Pancreas (tissue), 10 donors: ENCODE data around the gene THSD4. TPM values are rescaled to one million over a fixed set of nuclear protein-coding genes. Genes with fewer than 3 reads are reported as not detected.

Experiments
- ATAC-seq, 4 donors: fragments of 200-7000 bp; cut with Tn5 transposase; one replicate each; pipeline versions ENCODE4 v1.8.0 to v1.9.1; 2020; ENCODE audit warnings: mild to moderate bottlenecking in 4 of 4, moderate library complexity in 4 of 4
- DNase-seq, 6 donors: peaks; one replicate each; pipeline ENCODE4 v3.0.0-alpha.2; 2020
- FAIRE-seq: peaks from 2 replicates; lab custom pipeline; 2012; peaks lifted over from hg19 to GRCh38; lab: Jason Lieb, UNC
- H3K27ac ChIP-seq, 4 donors: fragments of 200-600 bp; sonication (generic); 1 replicate in 3 of 4; 2 replicates in 1 of 4; pipeline versions ENCODE4 v1.5.0 to v1.8.0; 2020
- H3K27me3 ChIP-seq, 4 donors: fragments of 200-600 bp; one replicate each; pipeline ENCODE4 v1.8.0; 2021
- H3K36me3 ChIP-seq, 3 donors: fragments of 200-600 bp; sonication (generic) in 1 of 3; one replicate each; pipeline versions ENCODE4 v1.5.0 to v1.8.0; 2020 to 2021
- H3K4me1 ChIP-seq, 3 donors: fragments of 200-600 bp; one replicate each; pipeline ENCODE4 v1.8.0; 2021
- H3K4me3 ChIP-seq, 4 donors: fragments of 200-600 bp; sonication (generic) in 2 of 4; one replicate each; pipeline versions ENCODE4 v1.5.0 to v1.8.0; 2020 to 2021
- H3K9me3 ChIP-seq, 4 donors: fragments of 200-600 bp; one replicate each; pipeline ENCODE4 v1.8.0; 2021
- CTCF ChIP-seq, 4 donors: fragments of 200-600 bp; sonication (generic) in 3 of 4; IDR thresholded peaks; one replicate each; pipeline versions ENCODE4 v1.5.0 to v1.8.0; 2021; ENCODE audit warnings: antibody characterized with exemption in 4 of 4
- WGBS, 2 donors: extraction: QIAGEN DNeasy Blood & Tissue Kit; methylation state at CpG; one replicate each; pipeline ENCODE4 v1.1.7; 2013; 5-methylcytosine and 5-hydroxymethylcytosine counted together
- intact Hi-C, 3 donors: fragments of 100-400 bp; cut with DNase I; formaldehyde crosslinking; loops; one replicate each; pipeline versions ENCODE4 v1.11.1 to v1.14.2; 2022
- polyA plus RNA-seq, 2 donors: library from polyadenylated mRNA; stranded (reverse); fragments of 200-250 nt; gene quantifications; one replicate each; pipeline ENCODE4 v1.2.3, GENCODE V29; 2013
- total RNA-seq, 6 donors: library from RNA; stranded (reverse); fragmentation: NEBNext Ultra II Directional in 4 of 6; extraction: Animal tissue kit (Norgen Biotek cat#: 25700) in 4 of 6; gene quantifications; one replicate each; pipeline versions ENCODE4 v1.2.1 to v1.2.4, GENCODE V29; 2021 to 2023
- donor health status: healthy with polysubstance abuse.
- donor health status: DM: no; HTN: no; CAD: no; lungs with moderate emphysema.
- donor health status: DM: no; HTN: no; CAD: no.
- donor health status: control.
- donor health status: control.
- donor health status: Bipolar disorder and iron deficiency.
- donor health status: DM: yes; HTN: yes; CAD: no.
- donor health status: DM: no; HTN: no; CAD: no.
- donor health status: DM: no; HTN: no; CAD: no.
- donor health status: DM: yes; HTN: yes; CAD: no.

Gene THSD4
- total and polyA plus RNA-seq, 8 donors: 6.0 to 17.8 (median 13.3) TPM

DNA sequence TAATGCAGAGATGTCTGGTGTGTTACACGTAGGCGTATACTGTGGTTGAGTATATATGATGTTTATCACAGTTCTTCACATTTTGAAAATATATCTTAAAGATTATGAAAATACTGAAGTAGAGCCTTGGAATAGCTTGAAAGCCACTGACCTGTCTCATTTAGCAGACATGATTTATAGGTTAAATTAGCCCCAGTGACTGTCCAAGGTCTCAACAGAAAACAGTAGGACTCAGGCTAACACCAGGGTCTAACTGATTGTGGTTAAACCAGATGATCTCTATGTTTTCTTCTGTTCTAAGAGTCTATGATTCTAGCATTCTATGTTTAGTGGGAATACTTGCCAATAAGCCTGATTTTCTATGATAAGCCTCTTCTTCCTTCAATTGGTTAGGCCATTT, 528.6 kb downstream of the THSD4 start:
- Histone ChIP-seq H3K4me3 (no peak overlapping the region), H3K27me3 (no peaks in the 10 kb centered on the region), H3K9me3 (no peaks in the 10 kb centered on the region), H3K36me3 (no peaks in the 10 kb centered on the region), H3K27ac (no peak overlapping the region), H3K4me1 (no peaks in the 10 kb centered on the region)
- no peak for TF ChIP-seq CTCF (IDR thresholded peaks at IDR 0.05)
- WGBS, 2 donors: 93 to 95% methylated on average over 2 of the region's 2 CpGs
- DNase-seq (no peak), FAIRE-seq (no peak), ATAC-seq (no peak)
- intact Hi-C loops: no loop called here

- no peak for ATAC-seq
- no peak overlapping the region for H3K27ac ChIP-seq
- WGBS, 2 donors: 58 to 59% methylated on average over 5 of the region's 5 CpGs
Measured at GRCh38 chr15:71646767-71647486, 531.7 kb downstream of the THSD4 start.

GRCh38 chr15:71647487-71647808, 532.2 kb downstream of the THSD4 start:
- DNase-seq (no peak), ATAC-seq (no peak), FAIRE-seq (no peak)
- H3K27me3 ChIP-seq: no peaks in the 10 kb centered on the region
- no peak overlapping the region for H3K27ac ChIP-seq
- TF ChIP-seq CTCF (IDR thresholded peaks at IDR 0.05): no peak
- intact Hi-C loops: no loop called here
- H3K36me3 ChIP-seq: no peaks in the 10 kb centered on the region
- 66 to 76% methylated on average over 4 of the region's 4 CpGs for WGBS, 2 donors
- H3K4me3 ChIP-seq: no peak overlapping the region
- no peaks in the 10 kb centered on the region for H3K4me1 ChIP-seq
- H3K9me3 ChIP-seq: no peaks in the 10 kb centered on the region

More at GRCh38 chr15:71646767-71647486, 531.7 kb downstream of the THSD4 start:
- Histone ChIP-seq H3K36me3 (no peaks in the 10 kb centered on the region), H3K4me3 (no peak overlapping the region), H3K9me3 (no peaks in the 10 kb centered on the region), H3K27me3 (no peaks in the 10 kb centered on the region), H3K4me1 (no peaks in the 10 kb centered on the region)
- no peak for FAIRE-seq
- no peak for DNase-seq
- intact Hi-C loops: no loop called here
- no peak for TF ChIP-seq CTCF (IDR thresholded peaks at IDR 0.05)

- no peaks in the 10 kb centered on the region for H3K27me3 ChIP-seq
- no peak for ATAC-seq
- no peak overlapping the region for H3K4me3 ChIP-seq
- no peak for TF ChIP-seq CTCF (IDR thresholded peaks at IDR 0.05)
- no peak overlapping the region for H3K27ac ChIP-seq
- DNase-seq: no peak
- intact Hi-C loops: no loop called here
- WGBS, 2 donors: 79 to 81% methylated on average over 3 of the region's 3 CpGs
- H3K36me3 ChIP-seq: no peaks in the 10 kb centered on the region
- no peaks in the 10 kb centered on the region for H3K9me3 ChIP-seq
- FAIRE-seq: no peak
- no peaks in the 10 kb centered on the region for H3K4me1 ChIP-seq
Measured at GRCh38 chr15:71648095-71648494, 532.8 kb downstream of the THSD4 start.

DNA sequence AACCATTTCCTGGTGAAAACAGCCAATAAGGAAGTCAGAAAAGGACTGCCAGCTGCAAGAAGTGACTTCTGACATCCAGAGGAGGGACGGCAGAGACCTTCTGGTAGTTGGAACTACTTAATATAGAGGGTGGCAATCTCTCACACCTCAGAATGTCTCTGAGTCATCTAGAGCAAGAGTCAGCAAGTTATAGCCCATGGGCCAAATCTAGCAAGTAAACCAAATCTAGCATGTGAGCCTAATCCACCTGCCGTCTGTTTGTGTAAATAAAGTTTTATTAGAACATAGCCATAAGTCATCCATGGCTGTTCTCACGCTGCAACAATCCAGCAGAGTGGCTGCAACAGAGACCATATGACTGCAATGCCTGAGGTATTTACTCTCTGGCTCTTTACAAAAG, 534.6 kb downstream of the THSD4 start:
- ATAC-seq (no peak), DNase-seq (no peak), FAIRE-seq (no peak)
- no peak overlapping the region for H3K27ac ChIP-seq
- no peaks in the 10 kb centered on the region for H3K9me3 ChIP-seq
- H3K4me1 ChIP-seq: peaks cover 0 to 5% (median 3%) of the 10 kb centered on the region in 3 donors
- intact Hi-C loops: no loop called here
- H3K36me3 ChIP-seq: no peaks in the 10 kb centered on the region
- H3K4me3 ChIP-seq: no peak overlapping the region
- H3K27me3 ChIP-seq: no peaks in the 10 kb centered on the region
- no peak for TF ChIP-seq CTCF (IDR thresholded peaks at IDR 0.05)
- WGBS, 2 donors: 82% methylated on average over 3 of the region's 3 CpGs
